WI38 (cell line): ENCODE results near the gene GRM5.

ENCODE experiments used
- H3K4me3 ChIP-seq: 2 replicates; pipeline ENCODE4 v1.5.1; 2011; ENCODE audit warnings: low read depth, mild to moderate bottlenecking, control low read depth, low read length
- CTCF ChIP-seq: IDR thresholded peaks from 2 replicates; pipeline ENCODE4 v1.5.1; 2012; ENCODE audit warnings: low read depth, mild to moderate bottlenecking, control low read depth, low read length

GRM5 gene

GRCh38 chr11:88508759-88509581 is 556.8 kb downstream of the GRM5 start:
- H3K4me3 ChIP-seq: no peak overlapping the region
- no peak for TF ChIP-seq CTCF

- H3K4me3 ChIP-seq: no peak overlapping the region
- no peak for TF ChIP-seq CTCF
Measured at GRCh38 chr11:88508418-88508758, 557.4 kb downstream of the GRM5 start.

- H3K4me3 ChIP-seq: no peak overlapping the region
- no peak for TF ChIP-seq CTCF
Measured at GRCh38 chr11:88507771-88508417, 557.9 kb downstream of the GRM5 start.

- TF ChIP-seq CTCF: no peak
- no peak overlapping the region for H3K4me3 ChIP-seq
Measured at GRCh38 chr11:88501541-88501940, 564.2 kb downstream of the GRM5 start.

GRCh38 chr11:88495836-88496235 is 569.9 kb downstream of the GRM5 start:
- H3K4me3 ChIP-seq: no peak overlapping the region
- no peak for TF ChIP-seq CTCF

- TF ChIP-seq CTCF: no peak
- H3K4me3 ChIP-seq: no peak overlapping the region
Measured at GRCh38 chr11:88494848-88495247, 570.9 kb downstream of the GRM5 start.

- no peak for TF ChIP-seq CTCF
- H3K4me3 ChIP-seq: no peak overlapping the region
Measured at GRCh38 chr11:88491674-88492073, 574.1 kb downstream of the GRM5 start.
